GM19467 (cell line): Measurements from ENCODE around the gene CNDP1.

Experiments
- ATAC-seq: cut with Tn5 transposase; IDR thresholded peaks from one replicate; pipeline ENCODE4 v1.9.1; 2021; ENCODE audit warnings: mild to moderate bottlenecking, moderate library complexity; ENCODE audit not compliant: unreplicated experiment

Gene CNDP1

GRCh38 chr18:74506448-74507084, 27.7 kb upstream of the CNDP1 start:
- ATAC-seq: no peak

DNA sequence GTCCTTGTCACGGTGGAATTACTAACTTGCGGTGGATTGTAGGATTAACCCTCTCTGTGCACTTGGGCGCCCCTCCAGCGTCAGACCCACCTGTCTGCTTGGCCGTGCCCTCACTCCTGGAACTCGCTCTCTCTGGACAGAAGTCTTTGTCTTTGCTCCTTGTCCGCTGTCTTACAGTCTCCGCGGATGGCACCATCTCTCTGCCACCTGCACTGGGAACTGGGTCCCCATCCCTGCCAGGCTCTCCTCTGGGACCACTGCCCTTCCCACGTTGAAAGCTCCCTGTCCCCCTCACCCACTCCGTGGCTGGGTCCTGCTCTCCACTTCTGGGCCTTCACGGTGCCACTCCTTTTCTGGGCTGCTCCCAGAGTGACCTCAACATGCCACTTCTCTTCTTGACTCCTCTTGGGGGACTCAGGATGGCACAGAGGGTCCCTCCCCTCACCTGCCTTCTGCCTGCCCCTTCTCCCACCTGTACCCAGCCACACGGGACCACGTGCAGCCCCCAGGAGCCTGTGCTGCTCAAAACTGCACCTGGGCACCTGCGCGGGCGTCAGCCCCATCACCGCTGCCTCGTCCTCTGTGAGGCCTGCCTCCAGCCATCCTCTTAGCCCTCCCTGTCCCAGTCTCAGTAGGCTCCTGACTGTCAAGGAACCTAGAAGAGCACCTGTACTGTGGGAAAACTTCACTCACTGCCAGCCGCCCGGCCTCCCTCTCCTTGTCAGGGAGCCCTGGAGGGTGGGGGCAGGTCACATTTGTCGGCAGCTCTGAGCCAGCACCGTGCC, 27.0 kb upstream of the CNDP1 start:
- no peak for ATAC-seq

- no peak for ATAC-seq
These were observed 26.4 kb upstream of the CNDP1 start for GRCh38 chr18:74507927-74508326.

- no peak for ATAC-seq
These were observed 25.9 kb upstream of the CNDP1 start for GRCh38 chr18:74508366-74508765.

- ATAC-seq: no peak
These were observed 25.5 kb upstream of the CNDP1 start for GRCh38 chr18:74508821-74509225.

DNA sequence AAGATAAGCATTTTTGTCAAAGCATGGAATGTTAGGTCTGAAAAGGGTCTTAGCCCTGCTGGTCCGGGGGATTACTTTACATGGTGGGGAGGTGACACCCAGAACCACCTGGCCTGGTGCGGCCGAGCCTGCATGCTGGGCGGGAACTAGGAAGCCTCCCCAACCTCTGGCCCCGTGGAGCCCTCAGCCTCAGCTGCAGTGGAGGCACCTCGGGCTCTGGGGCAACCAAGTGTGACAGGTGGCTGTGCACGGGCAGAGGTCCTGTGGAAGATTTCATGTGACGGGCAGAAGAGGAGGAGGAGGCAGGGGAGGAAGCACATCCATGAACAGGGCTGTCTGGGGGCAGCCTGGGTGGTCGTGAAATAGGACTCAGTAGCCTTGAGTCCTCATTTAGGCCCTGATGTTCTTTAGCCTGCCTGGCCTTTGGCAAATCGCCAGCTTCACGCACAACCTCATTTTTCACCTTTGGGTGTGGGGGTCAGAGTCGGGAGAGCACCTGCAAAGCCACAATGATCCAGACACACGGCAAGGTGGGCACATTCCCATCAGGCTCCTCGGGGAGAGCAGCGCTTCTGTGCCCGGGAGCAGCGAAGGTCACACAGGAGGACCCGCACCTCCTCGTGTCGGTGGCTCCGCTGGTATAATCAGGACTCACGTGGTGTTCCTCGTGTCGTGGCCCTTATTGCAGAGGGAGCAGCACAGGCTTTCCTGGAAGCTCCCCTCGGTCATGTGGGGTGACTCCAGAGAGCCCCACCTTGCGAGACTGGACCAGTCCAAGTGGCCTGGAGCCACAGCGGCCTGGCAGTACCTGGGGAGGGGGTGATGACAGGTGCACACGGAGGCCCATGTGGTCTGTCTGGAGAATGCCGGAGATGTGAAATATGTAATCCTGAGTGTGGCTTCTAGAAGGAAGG, 24.2 kb upstream of the CNDP1 start:
- no peak for ATAC-seq

DNA sequence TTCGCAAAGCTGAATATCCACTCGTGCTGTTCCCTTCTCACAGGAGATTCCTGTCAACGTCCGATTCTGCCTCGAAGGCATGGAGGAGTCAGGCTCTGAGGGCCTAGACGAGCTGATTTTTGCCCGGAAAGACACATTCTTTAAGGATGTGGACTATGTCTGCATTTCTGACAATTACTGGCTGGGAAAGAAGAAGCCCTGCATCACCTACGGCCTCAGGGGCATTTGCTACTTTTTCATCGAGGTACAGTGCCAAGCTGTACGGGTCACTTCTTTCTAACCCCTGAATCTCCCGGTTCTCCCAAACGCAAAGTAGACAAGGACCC, 23.6 kb upstream of the CNDP1 start:
- no peak for ATAC-seq

- ATAC-seq: no peak
These were observed 22.5 kb upstream of the CNDP1 start for GRCh38 chr18:74511823-74512222.

DNA sequence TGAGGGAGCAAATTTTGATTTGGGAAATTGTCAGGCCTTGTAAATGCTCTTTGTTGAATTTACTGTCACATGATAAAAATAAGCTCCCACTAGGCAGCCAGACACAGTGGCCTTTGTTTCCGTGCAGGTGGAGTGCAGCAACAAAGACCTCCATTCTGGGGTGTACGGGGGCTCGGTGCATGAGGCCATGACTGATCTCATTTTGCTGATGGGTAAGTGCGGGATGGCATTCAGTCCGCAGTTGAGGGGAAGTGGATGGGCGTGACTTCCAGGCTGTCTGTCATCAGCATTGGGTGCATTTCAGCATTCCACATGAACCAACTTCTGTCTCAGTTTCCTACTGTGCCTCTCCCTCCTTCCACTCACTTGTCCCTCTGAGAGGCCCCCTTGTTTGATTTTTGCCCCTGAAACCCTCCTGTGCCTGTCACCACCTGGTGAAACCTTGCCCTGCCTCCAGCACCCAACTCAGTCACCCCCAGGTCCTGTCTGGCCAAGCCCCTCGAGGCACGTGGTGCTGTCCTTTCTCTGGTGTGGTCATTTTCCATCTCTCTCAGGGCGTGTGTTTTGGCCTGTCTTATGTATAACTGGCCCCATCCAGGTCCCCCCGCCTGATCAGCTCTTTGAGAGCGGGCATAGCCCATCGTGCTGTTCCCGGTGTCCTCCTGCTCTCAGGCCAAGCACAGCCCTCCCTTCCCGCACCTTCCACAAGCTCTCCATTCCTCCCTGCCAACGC, 21.8 kb upstream of the CNDP1 start:
- no peak for ATAC-seq

DNA sequence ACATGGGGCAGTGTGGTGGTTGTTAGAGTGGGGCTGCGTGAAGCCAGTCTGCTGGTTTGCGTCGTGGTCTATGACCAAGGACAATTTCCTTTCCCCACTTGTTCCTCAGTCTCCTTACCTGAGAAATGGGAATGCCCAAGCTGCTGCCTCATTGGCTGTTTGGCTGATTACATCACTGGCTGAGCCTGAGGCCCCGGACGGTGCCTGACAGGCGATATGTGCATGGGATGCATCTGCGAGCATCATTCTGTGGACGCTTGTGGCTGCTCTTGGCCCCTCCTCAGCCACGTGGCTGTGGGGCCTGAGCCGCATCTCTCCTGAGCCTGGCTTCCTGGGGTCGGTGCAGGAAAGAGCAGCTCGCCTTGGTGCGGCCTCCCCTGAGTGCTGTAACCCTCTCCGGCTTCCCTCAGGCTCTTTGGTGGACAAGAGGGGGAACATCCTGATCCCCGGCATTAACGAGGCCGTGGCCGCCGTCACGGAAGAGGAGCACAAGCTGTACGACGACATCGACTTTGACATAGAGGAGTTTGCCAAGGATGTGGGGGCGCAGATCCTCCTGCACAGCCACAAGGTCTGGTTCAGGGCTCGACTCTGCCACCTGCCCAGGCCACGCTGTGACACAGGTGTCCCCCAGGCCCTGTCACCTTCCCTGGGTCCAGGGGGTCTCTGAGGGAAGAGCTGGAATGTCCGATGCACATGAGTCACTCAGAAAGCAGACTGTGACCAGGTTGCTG, 21.0 kb upstream of the CNDP1 start:
- no peak for ATAC-seq

DNA sequence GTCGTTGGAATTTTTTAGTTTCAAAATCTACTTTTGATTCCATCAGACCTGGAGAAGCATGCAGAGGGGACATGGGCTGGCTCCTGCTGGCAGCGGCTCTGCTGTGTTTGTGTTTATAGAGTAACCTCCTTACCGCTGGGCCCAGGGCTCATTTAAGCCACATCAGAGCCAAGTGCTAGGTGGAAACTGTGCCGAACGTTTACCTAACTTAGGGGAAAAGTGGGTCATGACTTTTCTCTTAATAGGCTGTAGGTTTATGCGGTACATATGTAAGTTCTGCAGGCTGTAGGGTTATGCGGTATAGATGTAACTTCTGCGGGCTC, 20.5 kb upstream of the CNDP1 start:
- no peak for ATAC-seq

DNA sequence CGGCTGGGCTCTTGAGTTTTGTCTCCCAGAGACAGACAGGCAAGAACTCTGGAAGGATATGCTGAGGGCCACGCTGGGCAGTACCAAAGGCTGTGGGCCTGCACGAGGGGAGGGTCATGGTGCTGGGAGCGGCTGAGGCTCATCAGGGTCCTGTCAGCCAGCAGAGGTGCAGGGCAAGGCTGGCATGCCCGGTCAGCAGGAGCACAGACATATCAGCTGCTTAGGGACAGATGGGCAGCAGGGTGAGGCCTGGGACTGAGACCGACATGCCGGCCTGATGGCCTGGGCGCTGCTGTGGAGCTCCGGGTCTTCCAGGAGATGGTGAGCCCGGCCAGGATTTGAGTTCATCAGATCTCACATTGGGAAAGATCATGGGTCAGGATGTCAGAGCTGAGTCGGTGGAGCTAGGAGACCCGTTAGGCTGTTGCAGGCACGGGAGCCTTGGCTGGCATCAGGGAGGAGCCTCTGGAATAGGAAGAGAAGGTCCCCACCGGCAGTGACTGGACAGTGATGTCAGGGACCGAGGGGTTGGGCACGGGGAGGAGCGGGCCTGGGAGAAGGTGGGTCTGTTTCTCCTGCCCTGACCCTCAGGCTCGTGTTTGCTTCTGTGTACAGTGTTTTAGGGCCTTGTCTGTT, 19.3 kb upstream of the CNDP1 start:
- no peak for ATAC-seq

DNA sequence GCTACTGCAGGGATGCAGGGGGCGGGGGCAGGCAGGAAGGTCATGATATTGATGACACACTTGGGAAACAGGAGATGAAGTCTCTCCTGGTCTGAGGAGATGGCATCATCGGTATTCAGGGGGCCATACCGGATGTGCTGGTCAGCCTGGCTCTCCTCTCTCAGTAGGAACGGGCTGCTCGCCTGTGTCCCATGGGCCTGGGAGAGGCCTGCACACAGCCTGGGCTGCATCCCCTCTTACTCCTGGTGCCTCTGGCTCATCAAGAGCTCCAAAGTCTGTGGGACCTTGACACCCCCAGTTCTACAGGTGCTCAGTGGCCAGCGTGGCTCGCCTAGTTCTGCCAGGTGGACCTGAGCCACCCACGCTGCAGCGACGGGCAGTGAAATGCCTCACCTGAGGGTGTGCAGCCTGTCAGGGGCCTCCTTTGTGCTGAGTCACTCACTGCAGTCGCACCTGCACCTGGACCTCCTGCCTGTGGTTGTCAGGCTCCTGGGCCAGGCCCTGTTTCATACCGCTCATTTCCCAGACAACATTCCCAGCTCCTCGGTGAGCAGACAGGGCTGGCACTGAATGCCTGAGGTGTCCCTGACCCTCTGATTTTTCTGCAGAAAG, 18.6 kb upstream of the CNDP1 start:
- ATAC-seq: no peak

GRCh38 chr18:74516271-74517235, 17.7 kb upstream of the CNDP1 start:
- ATAC-seq: no peak

DNA sequence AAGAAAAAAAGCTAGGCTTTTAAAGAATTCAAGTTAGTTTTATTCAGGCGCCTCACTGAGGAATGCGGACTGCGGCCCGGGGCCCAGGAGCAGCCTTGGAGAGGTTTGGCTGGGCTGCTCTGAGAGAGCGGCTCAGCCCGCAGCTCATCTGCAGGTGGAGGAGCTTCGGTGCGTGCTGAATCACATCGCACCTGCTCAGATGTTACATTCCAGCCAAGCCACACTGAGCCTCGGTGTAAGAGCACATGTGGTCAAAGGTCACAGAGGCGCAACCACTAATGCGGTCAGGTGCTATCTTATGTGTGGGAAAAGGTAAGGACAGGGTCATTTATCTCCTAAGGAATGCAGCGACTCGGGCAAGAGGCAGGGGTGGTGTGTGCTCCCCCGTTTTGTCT, 17.1 kb upstream of the CNDP1 start:
- ATAC-seq: no peak

- no peak for ATAC-seq
These were observed 15.6 kb upstream of the CNDP1 start for GRCh38 chr18:74518456-74519295.

GRCh38 chr18:74519320-74520095, 14.8 kb upstream of the CNDP1 start:
- no peak for ATAC-seq
